GM21447 (cell line): ENCODE results near the gene CD22.

Experiments
- ATAC-seq: cut with Tn5 transposase; IDR thresholded peaks from one replicate; pipeline ENCODE4 v1.9.1; 2021; ENCODE audit not compliant: unreplicated experiment

CD22 gene

GRCh38 chr19:35313587-35313986, 15.4 kb upstream of the CD22 start:
- no peak for ATAC-seq

- ATAC-seq, result no peak
Observed at GRCh38 chr19:35314031-35314430, 15.0 kb upstream of the CD22 start.

- no peak for ATAC-seq
Observed at GRCh38 chr19:35314858-35315470, 14.0 kb upstream of the CD22 start.

GRCh38 chr19:35315883-35316282, 13.1 kb upstream of the CD22 start:
- no peak for ATAC-seq

- ATAC-seq, result no peak
Observed at GRCh38 chr19:35316560-35316959, 12.4 kb upstream of the CD22 start.

GRCh38 chr19:35317464-35318043, 11.4 kb upstream of the CD22 start:
- no peak for ATAC-seq

- ATAC-seq, result no peak
Observed at GRCh38 chr19:35318679-35319448, 10.1 kb upstream of the CD22 start.

GRCh38 chr19:35320065-35320713, 8.8 kb upstream of the CD22 start:
- ATAC-seq, result no peak

- ATAC-seq, result no peak
Observed at GRCh38 chr19:35321291-35321690, 7.7 kb upstream of the CD22 start.

GRCh38 chr19:35322014-35322413, 7.0 kb upstream of the CD22 start:
- ATAC-seq, result no peak

GRCh38 chr19:35327642-35328041, 1.3 kb upstream of the CD22 start:
- no peak for ATAC-seq

- ATAC-seq, result peak; percentile 12
Observed at GRCh38 chr19:35329323-35329722, 336 bp downstream of the CD22 start.

- peak; percentile 54 for ATAC-seq
Observed at GRCh38 chr19:35330475-35330874, 1.5 kb downstream of the CD22 start.

- ATAC-seq, result no peak
Observed at GRCh38 chr19:35331551-35332214, 2.7 kb downstream of the CD22 start.

- ATAC-seq, result no peak
Observed at GRCh38 chr19:35332817-35333216, 3.8 kb downstream of the CD22 start.

GRCh38 chr19:35334144-35334753, 5.3 kb downstream of the CD22 start:
- ATAC-seq, result no peak

- no peak for ATAC-seq
Observed at GRCh38 chr19:35336166-35336955, 7.4 kb downstream of the CD22 start.

GRCh38 chr19:35337097-35337983, 8.4 kb downstream of the CD22 start:
- no peak for ATAC-seq

GRCh38 chr19:35337984-35338296, 9.0 kb downstream of the CD22 start:
- no peak for ATAC-seq
